ENCODE data around the gene ZSWIM9. TPM values are rescaled to one million over a fixed set of nuclear protein-coding genes. Genes with fewer than 3 reads are reported as not detected.

Gene ZSWIM9
- total RNA-seq = 1.7 and 4.1 TPM in 2 replicates

GRCh38 chr19:48169939-48170803, at the start of gene ZSWIM9, which contains the start of gene LIG1:
Gene ZSWIM9 (plus strand): TSS chr19:48170680. CDS start chr19:48171803, 1,123 bp downstream.
Gene LIG1 (minus strand): TSS chr19:48170344. CDS start chr19:48165566, 4,778 bp downstream.

Other genes starting within 250 kb of the ZSWIM9 start
- gene BSPH1, start 178.5 kb upstream of the ZSWIM9 start, total RNA-seq = not detected in 2 replicates
- gene ELSPBP1, start 176.0 kb upstream of the ZSWIM9 start, total RNA-seq = not detected in 2 replicates
- not detected in 2 replicates for gene CABP5, start 126.6 kb upstream of the ZSWIM9 start, total RNA-seq
- 1.0 and 1.7 TPM in 2 replicates for gene PLA2G4C, start 59.9 kb upstream of the ZSWIM9 start, total RNA-seq
- gene LIG1, start 336 bp upstream of the ZSWIM9 start, total RNA-seq = 6.5 and 8.2 TPM in 2 replicates
- 3.8 and 8.8 TPM in 2 replicates for gene CARD8, start 85.2 kb downstream of the ZSWIM9 start, total RNA-seq
- gene ZNF114, start 99.4 kb downstream of the ZSWIM9 start, total RNA-seq = 0.93 and 5.8 TPM in 2 replicates
- gene EMP3, start 154.9 kb downstream of the ZSWIM9 start, total RNA-seq = 2.1 and 2.9 TPM in 2 replicates
- gene TMEM143, start 193.3 kb downstream of the ZSWIM9 start, total RNA-seq = 1.2 and 1.4 TPM in 2 replicates
- gene SYNGR4, start 193.7 kb downstream of the ZSWIM9 start, total RNA-seq = not detected in 2 replicates
- gene KDELR1, start 220.9 kb downstream of the ZSWIM9 start, total RNA-seq = 43.1 and 67.5 TPM in 2 replicates
- gene GRIN2D, start 223.0 kb downstream of the ZSWIM9 start, total RNA-seq = under 0.01 and 0.07 TPM in 2 replicates